Measurements from ENCODE around the gene PCDH9. TPM values are rescaled to one million over a fixed set of nuclear protein-coding genes. Genes with fewer than 3 reads are reported as not detected.

PCDH9 gene
- total RNA-seq, 1 donor from 2014 or later: 0.75 TPM

GRCh38 chr13:66974889-66975288, 255.2 kb downstream of the PCDH9 start:
- no peak for DNase-seq (ENCODE audit: low read depth)
- H3K4me3 ChIP-seq (ENCODE audit: low read depth, low read length): no peak overlapping the region
- no peak for TF ChIP-seq CTCF (IDR thresholded peaks at IDR 0.05; ENCODE audit: insufficient read depth, low read length, poor library complexity, severe bottlenecking)

GRCh38 chr13:66974174-66974573, 256.0 kb downstream of the PCDH9 start:
- Histone ChIP-seq H3K36me3 (ENCODE audit: control insufficient read depth, insufficient read depth, low read length) (no peaks in the 10 kb centered on the region), H3K4me3 (ENCODE audit: low read depth, low read length) (no peak overlapping the region), H3K27me3 (ENCODE audit: control insufficient read depth, insufficient read depth, low read length) (no peaks in the 10 kb centered on the region)
- TF ChIP-seq CTCF (IDR thresholded peaks at IDR 0.05; ENCODE audit: insufficient read depth, low read length, poor library complexity, severe bottlenecking): no peak
- DNase-seq (ENCODE audit: low read depth): no peak

More at GRCh38 chr13:66974889-66975288, 255.2 kb downstream of the PCDH9 start:
- no peaks in the 10 kb centered on the region for H3K27me3 ChIP-seq (ENCODE audit: control insufficient read depth, insufficient read depth, low read length)
- no peaks in the 10 kb centered on the region for H3K36me3 ChIP-seq (ENCODE audit: control insufficient read depth, insufficient read depth, low read length)

GRCh38 chr13:66972659-66973058, 257.5 kb downstream of the PCDH9 start:
- no peak for TF ChIP-seq CTCF (IDR thresholded peaks at IDR 0.05; ENCODE audit: insufficient read depth, low read length, poor library complexity, severe bottlenecking)
- Histone ChIP-seq H3K36me3 (ENCODE audit: control insufficient read depth, insufficient read depth, low read length) (no peaks in the 10 kb centered on the region), H3K4me3 (ENCODE audit: low read depth, low read length) (no peak overlapping the region), H3K27me3 (ENCODE audit: control insufficient read depth, insufficient read depth, low read length) (no peaks in the 10 kb centered on the region)
- no peak for DNase-seq (ENCODE audit: low read depth)

GRCh38 chr13:66971004-66971403, 259.1 kb downstream of the PCDH9 start:
- no peak overlapping the region for H3K4me3 ChIP-seq (ENCODE audit: low read depth, low read length)
- no peaks in the 10 kb centered on the region for H3K27me3 ChIP-seq (ENCODE audit: control insufficient read depth, insufficient read depth, low read length)
- no peaks in the 10 kb centered on the region for H3K36me3 ChIP-seq (ENCODE audit: control insufficient read depth, insufficient read depth, low read length)
- TF ChIP-seq CTCF (IDR thresholded peaks at IDR 0.05; ENCODE audit: insufficient read depth, low read length, poor library complexity, severe bottlenecking): no peak
- DNase-seq (ENCODE audit: low read depth): no peak

- Histone ChIP-seq H3K27me3 (ENCODE audit: control insufficient read depth, insufficient read depth, low read length) (no peaks in the 10 kb centered on the region), H3K4me3 (ENCODE audit: low read depth, low read length) (no peak overlapping the region), H3K36me3 (ENCODE audit: control insufficient read depth, insufficient read depth, low read length) (no peaks in the 10 kb centered on the region)
- DNase-seq (ENCODE audit: low read depth): no peak
- no peak for TF ChIP-seq CTCF (IDR thresholded peaks at IDR 0.05; ENCODE audit: insufficient read depth, low read length, poor library complexity, severe bottlenecking)
Measured at GRCh38 chr13:66969291-66969690, 260.8 kb downstream of the PCDH9 start.

GRCh38 chr13:66967811-66968597, 262.1 kb downstream of the PCDH9 start:
- TF ChIP-seq CTCF (IDR thresholded peaks at IDR 0.05; ENCODE audit: insufficient read depth, low read length, poor library complexity, severe bottlenecking): no peak
- Histone ChIP-seq H3K4me3 (ENCODE audit: low read depth, low read length) (no peak overlapping the region), H3K27me3 (ENCODE audit: control insufficient read depth, insufficient read depth, low read length) (no peaks in the 10 kb centered on the region), H3K36me3 (ENCODE audit: control insufficient read depth, insufficient read depth, low read length) (no peaks in the 10 kb centered on the region)
- DNase-seq (ENCODE audit: low read depth): no peak

All from kidney epithelial cell (primary cell).